ENCODE data around the gene GNB3.
"Not testable (repeated sequence)": the region's sequence is repeated elsewhere in the genome, so short reads cannot be mapped to it uniquely, and the experiment has no call there.

- TF ChIP-seq CTCF (IDR thresholded peaks at IDR 0.05); SP1 (CRISPR knock-in tag; conservative IDR thresholded peaks at IDR 0.05): not testable (repeated sequence)
Measured at GRCh38 chr12:6865307-6865706, 24.6 kb downstream of the GNB3 start.

Data from WTC11 (cell line).